HCT116 (cell line): ENCODE measurements around the gene SP100.

Source experiments
- CEBPB ChIP-seq: IDR thresholded peaks from 2 replicates; pipeline ENCODE4 v1.6.1; 2012; ENCODE audit warnings: low read depth
- CTCF ChIP-seq, 3 experiments: fragments of 200-600 bp in 1 of 3; sonication (generic) in 1 of 3; IDR thresholded peaks in 2 of 3; conservative IDR thresholded peaks in 1 of 3; 2 replicates each; pipeline ENCODE4 v1.5.1; 2012 to 2017; ENCODE audit warnings: low read depth in 2 of 3, low read length in 2 of 3, antibody characterized with exemption in 1 of 3, borderline replicate concordance in 1 of 3, control low read depth in 1 of 3, mild to moderate bottlenecking in 1 of 3, mixed read lengths in 1 of 3, mixed run types in 1 of 3, moderate library complexity in 1 of 3; ENCODE audit not compliant: insufficient read depth in 1 of 3
- EZH2 ChIP-seq: fragments of 200-600 bp; sonication (generic); IDR thresholded peaks from 2 replicates; pipeline ENCODE4 v1.6.1; 2017; ENCODE audit warnings: antibody characterized with exemption, mixed run types
- EZH2phosphoT487 ChIP-seq: fragments of 200-600 bp; IDR thresholded peaks from 2 replicates; pipeline ENCODE4 v1.6.1; 2018; ENCODE audit warnings: antibody characterized with exemption, borderline replicate concordance
- JUND ChIP-seq: IDR thresholded peaks from 2 replicates; pipeline ENCODE4 v1.6.1; 2012
- MAX ChIP-seq: IDR thresholded peaks from 2 replicates; pipeline ENCODE4 v1.6.1; 2012
- POLR2A ChIP-seq: IDR thresholded peaks from 2 replicates; pipeline ENCODE4 v1.7.0; 2011; ENCODE audit warnings: borderline replicate concordance; ENCODE audit not compliant: insufficient read depth, insufficient read length; ENCODE audit errors: extremely low read depth
- POLR2AphosphoS5 ChIP-seq: IDR thresholded peaks from 2 replicates; pipeline ENCODE4 v1.6.1; 2011; ENCODE audit warnings: mild to moderate bottlenecking, low read depth, low read length, moderate library complexity
- RAD21 ChIP-seq: IDR thresholded peaks from 2 replicates; pipeline ENCODE4 v1.6.1; 2012; ENCODE audit warnings: low read depth, mild to moderate bottlenecking
- SIN3A ChIP-seq: IDR thresholded peaks from 2 replicates; pipeline ENCODE4 v1.6.1; 2012; ENCODE audit warnings: low read depth
- TCF7L2 ChIP-seq: IDR thresholded peaks from 2 replicates; pipeline ENCODE4 v1.7.0; 2011; ENCODE audit warnings: borderline replicate concordance, inconsistent platforms; ENCODE audit not compliant: insufficient read depth, insufficient read length; ENCODE audit errors: extremely low read depth
- YY1 ChIP-seq: IDR thresholded peaks from 2 replicates; pipeline ENCODE4 v1.6.1; 2011; ENCODE audit warnings: low read length, low read depth, moderate library complexity, mild to moderate bottlenecking; ENCODE audit not compliant: insufficient replicate concordance; ENCODE audit errors: extremely low read depth
- ZNF274 ChIP-seq: fragments of 200-500 bp; sonication (Bioruptor generic); IDR thresholded peaks from 2 replicates; pipeline ENCODE4 v1.6.1; 2014; ENCODE audit warnings: mild to moderate bottlenecking, low read depth, low read length, inconsistent platforms

- TF ChIP-seq SIN3A (no peak), EZH2 (no peak), JUND (no peak), CTCF (IDR thresholded peaks at IDR 0.05 in 2 of 3, conservative IDR thresholded peaks at IDR 0.05 in 1 of 3; ENCODE audit: borderline replicate concordance in 1 of 3, insufficient read depth in 1 of 3, low read depth in 2 of 3, low read length in 2 of 3) (no peak), RAD21 (no peak), ZNF274 (no peak), CEBPB (no peak), EZH2phosphoT487 (no peak), YY1 (no peak), TCF7L2 (no peak), POLR2AphosphoS5 (no peak), MAX (no peak), POLR2A (no peak)
Observed at GRCh38 chr2:230405824-230406223, 10.2 kb upstream of the SP100 start.
